Motor neuron (in vitro differentiated cells): ENCODE data around the gene PRDM16. TPM values are rescaled to one million over a fixed set of nuclear protein-coding genes. Genes with fewer than 3 reads are reported as not detected.
A peak's percentile ranks its signal among the peaks of the same experiment; 100 is the strongest.

ENCODE experiments used
- ATAC-seq, 8 experiments: fragments of 200-7000 bp; cut with Tn5 transposase; replicated peaks in 6 of 8; 2 replicates each; pipeline ENCODE4 v1.8.0; 2021; ENCODE audit warnings: mild to moderate bottlenecking in 8 of 8, moderate library complexity in 8 of 8
- H3K27ac ChIP-seq, 2 donors: fragments of 250-450 bp; sonication (Bioruptor Pico); 2 replicates each; pipeline ENCODE4 v1.9.0; 2021; ENCODE audit warnings: antibody characterized with exemption in 2 of 2, mild to moderate bottlenecking in 2 of 2, moderate library complexity in 1 of 2
- H3K4me1 ChIP-seq, 2 donors: fragments of 250-450 bp; sonication (Bioruptor Pico); replicated peaks in 1 of 2; 2 replicates each; pipeline ENCODE4 v1.6.1; 2021; ENCODE audit warnings: antibody characterized with exemption in 2 of 2, mild to moderate bottlenecking in 2 of 2, moderate library complexity in 1 of 2
- H3K4me3 ChIP-seq, 5 donors: fragments of 250-450 bp; sonication (Bioruptor Pico); 2 replicates each; pipeline ENCODE4 v1.9.0; 2021; ENCODE audit warnings: antibody characterized with exemption in 5 of 5, mild to moderate bottlenecking in 5 of 5, moderate library complexity in 4 of 5
- whole genome bisulfite sequencing, 10 experiments: fragments of 450-650 bp; shearing (Covaris generic); methylation state at CpG; one replicate each; pipeline ENCODE4 v1.0.0; 2022; 5-methylcytosine and 5-hydroxymethylcytosine counted together
- in situ Hi-C, 9 experiments: fragments of 400-800 bp; cut with MboI; loops; one replicate each; pipeline ENCODE4 v1.15.0; 2021; ENCODE audit warnings: low sequenced_read_pairs in 9 of 9, low pct_unique_long_range_greater_than_20kb in 2 of 9; ENCODE audit not compliant: unreplicated experiment in 9 of 9
- total RNA-seq, 8 experiments: library from RNA; unstranded; fragments of 300-600 nt; gene quantifications; 2 replicates each; pipeline versions ENCODE4 v1.2.3 to v1.2.4, GENCODE V29; 2022

The PRDM16 gene
- total RNA-seq, 8 experiments from 2014 or later, result 0.18 to 2.9 (median 0.42) TPM

- WGBS, 10 experiments, result 0 to 75% (median 58%) methylated on average over 1 to 16 of the region's 21 CpGs; no CpG with 5 or more reads in 5 of the 10 experiments
- H3K4me3 ChIP-seq, result no peak overlapping the region
- peak in 5 of 8 experiments; percentile 39 to 91 (median 75) for ATAC-seq
- H3K27ac ChIP-seq, result no peak overlapping the region
- H3K4me1 ChIP-seq, result no peaks in the 10 kb centered on the region
- in situ Hi-C loops, result loop anchor here in 1 of 9 experiments (25.0 kb wide), 1 partner anchor 998 kb away; the partner anchor contains the start of gene PEX10
These were observed 341.3 kb downstream of the PRDM16 start for GRCh38 chr1:3410142-3410925.

GRCh38 chr1:3411806-3412205 lies 342.8 kb downstream of the PRDM16 start:
- in situ Hi-C loops, result loop anchor here in 1 of 9 experiments (25.0 kb wide), 1 partner anchor 1000 kb away; the partner anchor contains the start of gene PEX10
- Histone ChIP-seq H3K4me3 (no peak overlapping the region), H3K27ac (no peak overlapping the region), H3K4me1 (peaks cover 0 to 7% of the 10 kb centered on the region in 2 donors)
- 69 to 84% (median 72%) methylated on average over 5 to 16 of the region's 30 CpGs; no CpG with 5 or more reads in 7 of the 10 experiments for WGBS, 10 experiments
- no peak for ATAC-seq

GRCh38 chr1:3412376-3412775 lies 343.4 kb downstream of the PRDM16 start:
- Histone ChIP-seq H3K27ac (no peak overlapping the region), H3K4me1 (peaks cover 0 to 7% of the 10 kb centered on the region in 2 donors), H3K4me3 (no peak overlapping the region)
- in situ Hi-C loops, result loop anchor here in 1 of 9 experiments (25.0 kb wide), 1 partner anchor 1000 kb away; the partner anchor contains the start of gene PEX10
- ATAC-seq, result no peak
- 45 to 71% methylated on average over 4 to 13 of the region's 33 CpGs; no CpG with 5 or more reads in 8 of the 10 experiments for WGBS, 10 experiments

- Histone ChIP-seq H3K27ac (no peak overlapping the region), H3K4me1 (peaks cover 0 to 7% of the 10 kb centered on the region in 2 donors), H3K4me3 (no peak overlapping the region)
- 50 to 100% (median 75%) methylated on average over 1 to 6 of the region's 34 CpGs; no CpG with 5 or more reads in 4 of the 10 experiments for WGBS, 10 experiments
- no peak for ATAC-seq
- in situ Hi-C loops, result loop anchor here in 1 of 9 experiments (25.0 kb wide), 1 partner anchor 1002 kb away; the partner anchor contains the start of gene PEX10
These were observed 345.1 kb downstream of the PRDM16 start for GRCh38 chr1:3413975-3414710.

- 13 to 68% (median 60%) methylated on average over 3 to 24 of the region's 39 CpGs; no CpG with 5 or more reads in 5 of the 10 experiments for WGBS, 10 experiments
- H3K4me1 ChIP-seq, result peaks cover 0 to 7% of the 10 kb centered on the region in 2 donors
- in situ Hi-C loops, result loop anchor here in 1 of 9 experiments (25.0 kb wide), 1 partner anchor 1003 kb away; the partner anchor contains the start of gene PEX10
- H3K27ac ChIP-seq, result no peak overlapping the region
- ATAC-seq, result peak in 5 of 8 experiments; percentile 70 to 85 (median 75)
- no peak overlapping the region for H3K4me3 ChIP-seq
These were observed 346.5 kb downstream of the PRDM16 start for GRCh38 chr1:3415260-3416090.

- Histone ChIP-seq H3K4me1 (peaks cover 0 to 7% of the 10 kb centered on the region in 2 donors), H3K4me3 (no peak overlapping the region), H3K27ac (no peak overlapping the region)
- in situ Hi-C loops, result loop anchor here in 1 of 9 experiments (25.0 kb wide), 1 partner anchor 1005 kb away; the partner anchor contains the start of gene PEX10
- 17 to 93% (median 60%) methylated on average over 1 to 6 of the region's 6 CpGs; no CpG with 5 or more reads in 1 of the 10 experiments for WGBS, 10 experiments
- no peak for ATAC-seq
These were observed 348.2 kb downstream of the PRDM16 start for GRCh38 chr1:3417082-3417739.

- no peak overlapping the region for H3K4me3 ChIP-seq
- in situ Hi-C loops, result loop anchor here in 1 of 9 experiments (25.0 kb wide), 1 partner anchor 1006 kb away; the partner anchor contains the start of gene PEX10
- WGBS, 10 experiments, result 33 to 79% (median 60%) methylated on average over 2 to 5 of the region's 9 CpGs; no CpG with 5 or more reads in 7 of the 10 experiments
- H3K27ac ChIP-seq, result no peak overlapping the region
- peaks cover 3 to 10% of the 10 kb centered on the region in 2 donors for H3K4me1 ChIP-seq
- ATAC-seq, result peak in 1 of 8 experiments; percentile 15
These were observed 348.9 kb downstream of the PRDM16 start for GRCh38 chr1:3417934-3418333.

- Histone ChIP-seq H3K4me3 (no peak overlapping the region), H3K4me1 (peaks cover 10 to 14% of the 10 kb centered on the region in 2 donors), H3K27ac (no peak overlapping the region)
- 75% methylated on average over 2 to 4 of the region's 8 CpGs; no CpG with 5 or more reads in 8 of the 10 experiments for WGBS, 10 experiments
- ATAC-seq, result no peak
- in situ Hi-C loops, result loop anchor here in 1 of 9 experiments (25.0 kb wide), 1 partner anchor 1006 kb away; the partner anchor contains the start of gene PEX10
These were observed 349.6 kb downstream of the PRDM16 start for GRCh38 chr1:3418600-3418999.

- no peak overlapping the region for H3K27ac ChIP-seq
- in situ Hi-C loops, result loop anchor here in 2 of 9 experiments (10.0 to 25.0 kb wide), 2 partner anchors 1005 to 1007 kb away; partner anchors contain the start of gene PEX10 (in 2 of the 2)
These were observed 350.6 kb downstream of the PRDM16 start for GRCh38 chr1:3419415-3420204.

GRCh38 chr1:3420218-3420951 lies 351.4 kb downstream of the PRDM16 start:
- 24 to 100% (median 65%) methylated on average over 1 to 15 of the region's 23 CpGs for WGBS, 10 experiments

More at GRCh38 chr1:3419415-3420204, 350.6 kb downstream of the PRDM16 start:
- WGBS, 10 experiments, result 10 to 73% (median 48%) methylated on average over 4 to 9 of the region's 15 CpGs; no CpG with 5 or more reads in 3 of the 10 experiments
- Histone ChIP-seq H3K4me1 (peaks cover 17 to 19% of the 10 kb centered on the region in 2 donors), H3K4me3 (no peak overlapping the region)
- peak in 2 of 8 experiments; percentile 59 to 61 for ATAC-seq

More at GRCh38 chr1:3420218-3420951, 351.4 kb downstream of the PRDM16 start:
- H3K27ac ChIP-seq, result no peak overlapping the region
- in situ Hi-C loops, result loop anchor here in 2 of 9 experiments (10.0 to 25.0 kb wide), 2 partner anchors 1006 to 1008 kb away; partner anchors contain the start of gene PEX10 (in 2 of the 2)
- H3K4me3 ChIP-seq, result no peak overlapping the region
- H3K4me1 ChIP-seq, result peaks cover 17 to 19% of the 10 kb centered on the region in 2 donors
- no peak for ATAC-seq
